IPS-20b (cell line): ENCODE measurements around the gene BORCS5.

Experiments
- H3K27ac ChIP-seq: one replicate; pipeline ENCODE4 v1.5.1; 2013; ENCODE audit warnings: low read length
- H3K27me3 ChIP-seq: 2 replicates; pipeline ENCODE4 v1.6.1; 2013; ENCODE audit warnings: mild to moderate bottlenecking, low read length, inconsistent platforms; ENCODE audit not compliant: insufficient read depth
- H3K36me3 ChIP-seq: 2 replicates; pipeline ENCODE4 v1.6.1; 2013; ENCODE audit warnings: low read depth, mild to moderate bottlenecking, inconsistent platforms, low read length, moderate library complexity; ENCODE audit not compliant: insufficient read depth
- H3K4me1 ChIP-seq: 2 replicates; pipeline ENCODE4 v1.6.1; 2013; ENCODE audit warnings: mild to moderate bottlenecking, control low read depth, inconsistent platforms, low read length, moderate library complexity; ENCODE audit not compliant: insufficient read depth
- H3K4me3 ChIP-seq: 2 replicates; pipeline ENCODE4 v1.5.1; 2013; ENCODE audit warnings: mild to moderate bottlenecking, low read length, inconsistent platforms
- H3K9ac ChIP-seq: 2 replicates; pipeline ENCODE4 v1.6.1; 2013; ENCODE audit warnings: low read depth, mild to moderate bottlenecking, inconsistent platforms, low read length, moderate library complexity
- H3K9me3 ChIP-seq: 2 replicates; pipeline ENCODE4 v1.6.1; 2013; ENCODE audit warnings: mild to moderate bottlenecking, low read depth, low read length, inconsistent platforms; ENCODE audit not compliant: insufficient read depth

BORCS5 gene

DNA sequence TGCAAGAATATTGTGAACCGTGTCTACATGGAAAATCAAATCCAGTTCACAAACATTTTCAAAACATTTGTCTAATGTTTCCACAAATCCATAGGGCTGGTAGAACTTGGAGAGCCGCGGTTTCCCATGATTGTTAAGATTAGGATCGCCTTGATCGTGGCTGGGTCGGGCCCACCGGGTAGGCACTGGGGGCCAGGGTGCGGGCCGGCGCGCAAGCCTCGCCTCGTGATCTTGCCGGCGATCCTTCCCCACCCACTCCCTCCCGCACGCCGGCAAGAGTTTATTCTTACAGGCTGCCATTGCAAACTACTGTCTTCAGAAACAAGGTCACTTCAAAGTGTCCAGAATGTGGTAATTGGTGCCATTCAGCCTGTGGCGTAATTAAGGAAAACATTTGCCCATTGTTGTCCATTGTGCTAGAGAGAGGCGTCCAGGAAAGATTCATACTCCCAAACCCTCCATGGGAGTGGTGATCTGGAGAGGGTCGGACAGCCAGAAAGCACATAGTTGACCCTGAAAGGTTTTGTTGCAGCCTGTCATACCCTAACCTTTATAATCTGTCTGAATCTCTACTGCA, 95.5 kb downstream of the BORCS5 start:
- Histone ChIP-seq H3K27ac (no peak overlapping the region), H3K9me3 (no peaks in the 10 kb centered on the region)

DNA sequence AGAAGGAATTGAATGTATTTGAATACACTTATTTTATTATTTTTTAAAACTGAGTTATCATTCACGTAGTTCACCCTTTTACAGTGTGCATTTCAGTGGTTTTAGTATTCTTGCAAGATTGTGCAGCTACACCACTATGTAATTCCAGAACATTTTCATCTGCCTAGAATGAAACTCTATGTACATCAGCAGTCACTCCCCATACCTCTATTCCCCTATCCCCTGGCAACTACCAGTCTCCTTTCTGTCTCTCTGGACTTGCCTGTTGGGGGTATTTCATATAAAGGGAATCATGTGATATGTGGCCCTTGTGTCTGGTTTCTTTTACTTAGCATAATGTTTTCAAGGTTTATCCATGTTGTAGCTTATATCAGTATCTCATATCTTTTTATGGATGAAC, 96.8 kb downstream of the BORCS5 start:
- no peak overlapping the region for H3K4me3 ChIP-seq
- H3K9me3 ChIP-seq: no peaks in the 10 kb centered on the region
- no peaks in the 10 kb centered on the region for H3K36me3 ChIP-seq
- no peaks in the 10 kb centered on the region; the same call in 1 of the 2 replicates for H3K4me1 ChIP-seq
- no peak overlapping the region for H3K27ac ChIP-seq
- H3K27me3 ChIP-seq: no peaks in the 10 kb centered on the region
- no peak overlapping the region for H3K9ac ChIP-seq

More for the DNA sequence above, 95.5 kb downstream of the BORCS5 start:
- Histone ChIP-seq H3K4me3 (no peak overlapping the region), H3K9ac (no peak overlapping the region), H3K36me3 (no peaks in the 10 kb centered on the region), H3K27me3 (no peaks in the 10 kb centered on the region), H3K4me1 (no peaks in the 10 kb centered on the region; the same call in 1 of the 2 replicates)

GRCh38 chr12:12454315-12454714, 97.4 kb downstream of the BORCS5 start:
- Histone ChIP-seq H3K27ac (no peak overlapping the region), H3K9ac (no peak overlapping the region), H3K9me3 (no peaks in the 10 kb centered on the region), H3K4me1 (no peaks in the 10 kb centered on the region; the same call in 1 of the 2 replicates), H3K27me3 (no peaks in the 10 kb centered on the region), H3K4me3 (no peak overlapping the region), H3K36me3 (no peaks in the 10 kb centered on the region)

DNA sequence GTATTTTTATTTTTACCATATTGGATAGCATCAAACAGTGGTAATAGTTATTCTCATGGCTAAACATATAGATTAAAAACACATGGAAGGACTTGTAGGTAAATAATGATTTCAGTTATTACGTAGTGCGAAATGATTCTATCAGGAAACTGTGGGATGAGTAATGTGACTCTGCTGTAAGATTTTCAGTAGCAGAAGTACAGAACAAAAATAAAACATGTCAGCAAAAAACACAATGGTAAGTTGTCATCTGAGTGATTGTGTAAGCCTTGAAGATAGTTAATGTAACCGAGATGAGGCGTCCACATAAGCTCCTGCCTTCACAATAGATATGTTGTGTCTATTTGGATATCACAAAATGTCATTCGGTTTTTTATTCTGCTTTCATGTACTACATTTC, 99.8 kb downstream of the BORCS5 start:
- no peaks in the 10 kb centered on the region for H3K9me3 ChIP-seq
- H3K27me3 ChIP-seq: no peaks in the 10 kb centered on the region
- H3K36me3 ChIP-seq: no peaks in the 10 kb centered on the region
- H3K4me1 ChIP-seq: no peaks in the 10 kb centered on the region; the same call in 1 of the 2 replicates
- H3K9ac ChIP-seq: no peak overlapping the region
- H3K27ac ChIP-seq: no peak overlapping the region
- H3K4me3 ChIP-seq: no peak overlapping the region

GRCh38 chr12:12460935-12461922, 104.4 kb downstream of the BORCS5 start:
- no peak overlapping the region for H3K9ac ChIP-seq
- H3K9me3 ChIP-seq: no peaks in the 10 kb centered on the region
- H3K27me3 ChIP-seq: no peaks in the 10 kb centered on the region
- no peak overlapping the region for H3K4me3 ChIP-seq
- H3K27ac ChIP-seq: no peak overlapping the region
- H3K36me3 ChIP-seq: no peaks in the 10 kb centered on the region
- H3K4me1 ChIP-seq: no peaks in the 10 kb centered on the region

DNA sequence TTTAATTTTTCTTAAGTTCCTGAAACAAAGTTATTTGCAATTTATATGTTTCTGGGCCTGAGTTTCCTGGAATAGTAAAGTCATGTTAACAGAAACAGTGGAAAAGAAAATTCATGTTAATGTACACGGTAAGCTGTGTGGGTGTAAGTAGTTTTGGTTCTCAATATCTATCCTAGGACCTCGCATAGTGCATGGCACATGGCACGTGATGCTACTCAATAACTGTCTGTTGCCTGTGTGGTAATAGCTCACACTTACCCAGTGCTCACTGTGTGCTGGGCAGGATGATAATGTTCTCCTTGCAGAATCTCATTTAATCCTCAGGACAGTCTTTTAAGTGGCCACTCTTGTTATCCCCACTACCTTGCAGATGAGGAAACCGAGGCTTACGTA, 105.0 kb downstream of the BORCS5 start:
- Histone ChIP-seq H3K27ac (no peak overlapping the region), H3K4me3 (no peak overlapping the region), H3K36me3 (no peaks in the 10 kb centered on the region), H3K4me1 (no peaks in the 10 kb centered on the region), H3K9me3 (no peaks in the 10 kb centered on the region), H3K9ac (no peak overlapping the region), H3K27me3 (no peaks in the 10 kb centered on the region)

GRCh38 chr12:12465522-12465921, 108.6 kb downstream of the BORCS5 start:
- H3K4me1 ChIP-seq: no peaks in the 10 kb centered on the region

GRCh38 chr12:12466157-12466556, 109.3 kb downstream of the BORCS5 start:
- Histone ChIP-seq H3K36me3 (no peaks in the 10 kb centered on the region), H3K27ac (no peak overlapping the region), H3K9ac (no peak overlapping the region), H3K4me1 (no peaks in the 10 kb centered on the region), H3K4me3 (no peak overlapping the region), H3K27me3 (no peaks in the 10 kb centered on the region), H3K9me3 (peaks cover 9% of the 10 kb centered on the region; the same call in 1 of the 2 replicates)

More at GRCh38 chr12:12465522-12465921, 108.6 kb downstream of the BORCS5 start:
- Histone ChIP-seq H3K27ac (no peak overlapping the region), H3K9ac (no peak overlapping the region), H3K9me3 (peaks cover 4% of the 10 kb centered on the region; the same call in 1 of the 2 replicates), H3K36me3 (no peaks in the 10 kb centered on the region), H3K4me3 (no peak overlapping the region), H3K27me3 (no peaks in the 10 kb centered on the region)

- Histone ChIP-seq H3K27me3 (no peaks in the 10 kb centered on the region), H3K27ac (no peak overlapping the region), H3K4me1 (no peaks in the 10 kb centered on the region), H3K9ac (no peak overlapping the region), H3K36me3 (no peaks in the 10 kb centered on the region), H3K4me3 (no peak overlapping the region), H3K9me3 (peaks cover 9% of the 10 kb centered on the region; the same call in 1 of the 2 replicates)
Measured at GRCh38 chr12:12467264-12467663, 110.4 kb downstream of the BORCS5 start.

GRCh38 chr12:12467688-12468261, 110.9 kb downstream of the BORCS5 start:
- H3K27me3 ChIP-seq: no peaks in the 10 kb centered on the region
- no peak overlapping the region for H3K9ac ChIP-seq
- H3K9me3 ChIP-seq: peaks cover 9% of the 10 kb centered on the region; the same call in 1 of the 2 replicates
- H3K4me1 ChIP-seq: no peaks in the 10 kb centered on the region
- no peak overlapping the region for H3K27ac ChIP-seq
- H3K4me3 ChIP-seq: no peak overlapping the region
- H3K36me3 ChIP-seq: no peaks in the 10 kb centered on the region

- H3K9ac ChIP-seq: no peak overlapping the region
- peaks cover 9% of the 10 kb centered on the region; the same call in 1 of the 2 replicates for H3K9me3 ChIP-seq
- no peak overlapping the region for H3K27ac ChIP-seq
- no peaks in the 10 kb centered on the region for H3K4me1 ChIP-seq
- no peak overlapping the region for H3K4me3 ChIP-seq
- 0 out of 2 replicates have a peak, but pooled peaks cover 2% of the 10 kb centered on the region for H3K36me3 ChIP-seq
- H3K27me3 ChIP-seq: no peaks in the 10 kb centered on the region
Measured at GRCh38 chr12:12468575-12468974, 111.7 kb downstream of the BORCS5 start.
